Gastroesophageal sphincter (tissue), 3 donors: Measurements from ENCODE around the gene ZNRF4.

ENCODE experiments used
- CTCF ChIP-seq, 4 experiments: fragments of 200-600 bp in 2 of 4; fragments of 450-650 bp in 2 of 4; sonication (generic) in 1 of 4; IDR thresholded peaks; one replicate each; pipeline ENCODE4 v1.5.1; 2017 to 2019; ENCODE audit warnings: antibody characterized with exemption in 4 of 4, mild to moderate bottlenecking in 2 of 4, moderate library complexity in 2 of 4
- EP300 ChIP-seq: sonication (generic); formaldehyde crosslinking; IDR thresholded peaks from one replicate; pipeline ENCODE4 v1.6.1; 2017; ENCODE audit warnings: antibody characterized with exemption, mild to moderate bottlenecking
- POLR2A ChIP-seq, 2 donors: fragments of 450-650 bp; IDR thresholded peaks; one replicate each; pipeline ENCODE4 v1.6.1; 2017; ENCODE audit warnings: antibody characterized with exemption in 2 of 2, mild to moderate bottlenecking in 2 of 2, moderate library complexity in 1 of 2

DNA sequence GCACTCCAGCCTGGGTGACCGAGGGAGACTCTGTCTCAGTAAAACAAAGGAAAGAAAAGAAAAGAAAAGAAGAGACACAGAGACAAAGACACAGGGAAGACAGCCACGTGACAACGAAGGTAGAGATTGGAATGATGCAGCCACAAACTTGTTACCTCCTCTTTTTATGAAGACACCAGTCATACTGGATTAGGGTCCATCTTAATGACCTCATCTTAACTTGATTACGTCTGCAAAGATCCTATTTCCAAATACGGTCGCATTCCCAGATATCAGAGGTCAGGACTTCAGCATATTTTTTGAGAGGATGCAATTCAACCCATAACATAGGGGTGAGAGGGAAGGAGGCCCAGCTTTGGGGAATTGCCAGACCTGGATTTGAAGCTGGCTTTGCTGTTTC lies 4.1 kb downstream of the ZNRF4 start:
- TF ChIP-seq CTCF (IDR thresholded peaks at IDR 0.05) (no peak), EP300 (no peak), POLR2A (IDR thresholded peaks at IDR 0.05) (no peak)
